Measurements from ENCODE around the gene NR2F2. TPM values are rescaled to one million over a fixed set of nuclear protein-coding genes. Genes with fewer than 3 reads are reported as not detected.

NR2F2 gene
- total and polyA plus RNA-seq, 2 experiments from 2014 or later = 0.16 TPM; not detected in 1

DNA sequence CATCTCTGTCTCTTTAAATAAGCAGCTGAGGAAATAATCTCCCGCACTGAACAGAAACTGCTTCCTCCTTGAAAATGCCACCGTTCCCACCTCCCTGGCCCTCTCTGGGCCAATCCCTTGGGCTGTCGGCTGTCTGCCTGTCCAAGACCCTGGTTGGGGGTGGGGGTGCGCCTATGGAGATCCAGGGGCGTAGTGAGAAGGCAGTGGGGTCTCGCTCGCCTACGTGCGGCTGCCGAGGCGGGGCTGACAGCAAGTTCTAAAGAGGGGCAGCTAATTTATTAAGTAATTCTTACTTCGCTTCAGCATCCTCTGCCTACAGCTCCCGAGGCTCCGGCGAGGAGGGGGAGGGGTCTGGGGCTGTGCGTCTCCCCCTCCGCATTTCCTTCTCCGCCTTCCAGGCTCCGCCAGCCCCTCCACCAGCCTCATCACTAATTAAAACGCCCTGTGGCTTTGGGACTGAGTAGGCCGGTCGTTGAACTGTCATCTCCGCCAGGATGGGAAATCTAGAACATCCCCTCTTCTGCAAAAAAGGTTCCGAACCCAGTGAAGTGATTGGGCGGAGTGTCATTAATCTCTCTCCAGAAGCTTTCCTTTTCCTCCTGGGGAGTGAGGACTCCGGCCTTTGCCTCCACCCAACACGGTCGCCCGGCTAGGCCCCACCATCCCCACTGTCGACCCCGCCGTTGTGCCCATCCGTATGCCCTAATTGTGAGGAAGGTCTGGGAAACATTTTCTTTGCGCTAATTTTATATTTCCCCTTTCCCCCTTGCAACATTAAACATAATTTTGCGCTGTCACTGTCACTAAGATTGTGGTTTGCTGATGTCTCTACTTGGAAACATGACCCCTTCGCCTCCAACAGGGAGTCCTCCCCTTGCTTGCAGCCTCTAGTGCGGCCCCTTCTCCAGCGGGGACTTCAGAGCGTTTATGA lies 16.9 kb downstream of the NR2F2 start (continued):
- TF ChIP-seq, protein P1, sequence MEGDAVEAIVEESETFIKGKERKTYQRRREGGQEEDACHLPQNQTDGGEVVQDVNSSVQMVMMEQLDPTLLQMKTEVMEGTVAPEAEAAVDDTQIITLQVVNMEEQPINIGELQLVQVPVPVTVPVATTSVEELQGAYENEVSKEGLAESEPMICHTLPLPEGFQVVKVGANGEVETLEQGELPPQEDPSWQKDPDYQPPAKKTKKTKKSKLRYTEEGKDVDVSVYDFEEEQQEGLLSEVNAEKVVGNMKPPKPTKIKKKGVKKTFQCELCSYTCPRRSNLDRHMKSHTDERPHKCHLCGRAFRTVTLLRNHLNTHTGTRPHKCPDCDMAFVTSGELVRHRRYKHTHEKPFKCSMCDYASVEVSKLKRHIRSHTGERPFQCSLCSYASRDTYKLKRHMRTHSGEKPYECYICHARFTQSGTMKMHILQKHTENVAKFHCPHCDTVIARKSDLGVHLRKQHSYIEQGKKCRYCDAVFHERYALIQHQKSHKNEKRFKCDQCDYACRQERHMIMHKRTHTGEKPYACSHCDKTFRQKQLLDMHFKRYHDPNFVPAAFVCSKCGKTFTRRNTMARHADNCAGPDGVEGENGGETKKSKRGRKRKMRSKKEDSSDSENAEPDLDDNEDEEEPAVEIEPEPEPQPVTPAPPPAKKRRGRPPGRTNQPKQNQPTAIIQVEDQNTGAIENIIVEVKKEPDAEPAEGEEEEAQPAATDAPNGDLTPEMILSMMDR (conservative IDR thresholded peaks at IDR 0.05; ENCODE audit: low read depth in 2 of 2) = no peak

DNA sequence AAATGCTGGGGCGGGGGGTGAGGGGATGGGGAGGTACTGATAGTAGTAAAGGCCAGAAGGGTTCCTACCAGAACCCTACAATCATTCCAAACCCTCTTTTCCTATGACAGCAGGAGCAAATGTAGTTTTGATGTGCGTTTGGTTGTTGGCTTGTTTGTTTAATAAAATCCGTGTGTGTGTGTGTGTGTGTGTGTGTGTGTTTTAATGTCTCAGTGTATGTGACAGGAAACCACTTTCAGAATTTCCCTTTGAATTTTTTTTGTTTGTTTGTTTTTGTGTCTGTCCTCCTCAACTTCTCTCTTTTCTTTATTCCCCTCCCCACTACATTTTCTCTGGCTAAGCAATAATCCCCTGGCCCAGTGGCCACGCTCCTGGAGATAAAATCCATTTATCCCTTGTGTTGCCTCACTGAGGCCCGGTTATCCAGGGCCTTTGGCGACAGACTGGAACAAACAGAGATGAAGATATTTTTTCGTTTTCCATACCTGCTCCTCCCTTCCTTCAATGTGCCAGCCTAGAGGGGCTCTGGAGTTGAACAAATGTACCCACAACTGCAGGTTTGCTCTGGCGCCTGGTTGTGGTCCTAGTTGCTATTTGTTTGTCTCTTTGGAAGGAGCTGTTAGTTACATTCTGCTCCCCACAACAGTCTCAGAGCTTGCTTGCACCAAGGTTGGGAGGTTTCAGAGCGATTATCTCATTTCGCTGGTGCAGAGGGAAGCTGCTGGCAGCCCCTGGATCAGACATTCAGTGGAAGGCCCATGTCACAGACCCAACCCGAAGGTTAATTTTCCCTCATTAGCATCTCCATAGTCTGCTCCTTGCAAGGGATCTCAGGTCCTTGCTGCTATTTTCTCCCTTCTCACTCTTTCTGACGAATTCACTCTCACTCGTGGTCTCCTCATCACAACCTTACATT lies 17.9 kb downstream of the NR2F2 start:
- Histone ChIP-seq H3K9me2 (ENCODE audit: insufficient read depth) (no peaks in the 10 kb centered on the region), H3F3A (replicated peaks; ENCODE audit: low read depth) (peaks cover 28% of the 10 kb centered on the region; the same call in 1 of the 2 replicates), H3K4me3 (peak overlapping the region; percentile 47; the same call in 1 of the 2 replicates), H3K27ac (ENCODE audit: low read depth) (no peak overlapping the region), H2AFZ (no peak overlapping the region), H3K79me2 (replicated peaks; ENCODE audit: insufficient read depth) (no peaks in the 10 kb centered on the region), H3K27me3 (ENCODE audit: insufficient read depth) (peaks cover 100% of the 10 kb centered on the region), H3K36me3 (ENCODE audit: insufficient read depth) (no peaks in the 10 kb centered on the region), H3K4me1 (ENCODE audit: insufficient read depth) (peaks cover 91% of the 10 kb centered on the region), H3K4me2 (peak overlapping the region; percentile 84), H4K20me1 (replicated peaks; ENCODE audit: insufficient read depth) (peaks cover 48% of the 10 kb centered on the region)
- Mint-ChIP-seq H3K4me1 (peaks cover 73% of the 10 kb centered on the region), H3K27ac (no peak overlapping the region), H3K9me3 (peaks cover 8% of the 10 kb centered on the region), H3K4me3 (no peak overlapping the region; the same call in 2 of the 3 replicates), H3K27me3 (ENCODE audit: insufficient read depth, low read depth, poor library complexity) (peaks cover 100% of the 10 kb centered on the region), H3K36me3 (ENCODE audit: low read depth) (no peaks in the 10 kb centered on the region; the same call in 2 of the 3 replicates)
- TF ChIP-seq EZH2 (IDR thresholded peaks at IDR 0.05; ENCODE audit: low read depth, unreplicated experiment) (peak; percentile 48), POLR2AphosphoS5 (IDR thresholded peaks at IDR 0.05; ENCODE audit: low read depth) (no peak), EZH2phosphoT487 (IDR thresholded peaks at IDR 0.05; ENCODE audit: unreplicated experiment) (peak; percentile 34), NANOG (IDR thresholded peaks at IDR 0.05; ENCODE audit: borderline replicate concordance) (no peak)
- TF ChIP-seq, protein P2, sequence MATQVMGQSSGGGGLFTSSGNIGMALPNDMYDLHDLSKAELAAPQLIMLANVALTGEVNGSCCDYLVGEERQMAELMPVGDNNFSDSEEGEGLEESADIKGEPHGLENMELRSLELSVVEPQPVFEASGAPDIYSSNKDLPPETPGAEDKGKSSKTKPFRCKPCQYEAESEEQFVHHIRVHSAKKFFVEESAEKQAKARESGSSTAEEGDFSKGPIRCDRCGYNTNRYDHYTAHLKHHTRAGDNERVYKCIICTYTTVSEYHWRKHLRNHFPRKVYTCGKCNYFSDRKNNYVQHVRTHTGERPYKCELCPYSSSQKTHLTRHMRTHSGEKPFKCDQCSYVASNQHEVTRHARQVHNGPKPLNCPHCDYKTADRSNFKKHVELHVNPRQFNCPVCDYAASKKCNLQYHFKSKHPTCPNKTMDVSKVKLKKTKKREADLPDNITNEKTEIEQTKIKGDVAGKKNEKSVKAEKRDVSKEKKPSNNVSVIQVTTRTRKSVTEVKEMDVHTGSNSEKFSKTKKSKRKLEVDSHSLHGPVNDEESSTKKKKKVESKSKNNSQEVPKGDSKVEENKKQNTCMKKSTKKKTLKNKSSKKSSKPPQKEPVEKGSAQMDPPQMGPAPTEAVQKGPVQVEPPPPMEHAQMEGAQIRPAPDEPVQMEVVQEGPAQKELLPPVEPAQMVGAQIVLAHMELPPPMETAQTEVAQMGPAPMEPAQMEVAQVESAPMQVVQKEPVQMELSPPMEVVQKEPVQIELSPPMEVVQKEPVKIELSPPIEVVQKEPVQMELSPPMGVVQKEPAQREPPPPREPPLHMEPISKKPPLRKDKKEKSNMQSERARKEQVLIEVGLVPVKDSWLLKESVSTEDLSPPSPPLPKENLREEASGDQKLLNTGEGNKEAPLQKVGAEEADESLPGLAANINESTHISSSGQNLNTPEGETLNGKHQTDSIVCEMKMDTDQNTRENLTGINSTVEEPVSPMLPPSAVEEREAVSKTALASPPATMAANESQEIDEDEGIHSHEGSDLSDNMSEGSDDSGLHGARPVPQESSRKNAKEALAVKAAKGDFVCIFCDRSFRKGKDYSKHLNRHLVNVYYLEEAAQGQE (IDR thresholded peaks at IDR 0.05; ENCODE audit: unreplicated experiment) = no peak
- TF ChIP-seq, protein P3, sequence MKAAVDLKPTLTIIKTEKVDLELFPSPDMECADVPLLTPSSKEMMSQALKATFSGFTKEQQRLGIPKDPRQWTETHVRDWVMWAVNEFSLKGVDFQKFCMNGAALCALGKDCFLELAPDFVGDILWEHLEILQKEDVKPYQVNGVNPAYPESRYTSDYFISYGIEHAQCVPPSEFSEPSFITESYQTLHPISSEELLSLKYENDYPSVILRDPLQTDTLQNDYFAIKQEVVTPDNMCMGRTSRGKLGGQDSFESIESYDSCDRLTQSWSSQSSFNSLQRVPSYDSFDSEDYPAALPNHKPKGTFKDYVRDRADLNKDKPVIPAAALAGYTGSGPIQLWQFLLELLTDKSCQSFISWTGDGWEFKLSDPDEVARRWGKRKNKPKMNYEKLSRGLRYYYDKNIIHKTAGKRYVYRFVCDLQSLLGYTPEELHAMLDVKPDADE (IDR thresholded peaks at IDR 0.05) = no peak
- 0 out of 3 replicates have a peak, but pooled peaks have one; percentile 2 for ATAC-seq
- peak; percentile 66 for DNase-seq (ENCODE audit: low spot score)
